Testis (tissue), 2 donors: ENCODE results near the gene AP2M1.
"Not testable (repeated sequence)": the region's sequence is repeated elsewhere in the genome, so short reads cannot be mapped to it uniquely, and the experiment has no call there.

ENCODE experiments used
- POLR2A ChIP-seq: fragments of 450-650 bp; IDR thresholded peaks from one replicate; pipeline ENCODE4 v1.6.1; 2017; ENCODE audit warnings: antibody characterized with exemption, mild to moderate bottlenecking, moderate library complexity
- TF ChIP-seq, protein P1 (sequence below), 3 experiments: fragments of 450-650 bp in 2 of 3; fragments of 200-600 bp in 1 of 3; sonication (generic) in 1 of 3; IDR thresholded peaks; one replicate each; pipeline ENCODE4 v1.5.1; 2016 to 2019; ENCODE audit warnings: antibody characterized with exemption in 3 of 3, mild to moderate bottlenecking in 2 of 3, moderate library complexity in 1 of 3

DNA sequence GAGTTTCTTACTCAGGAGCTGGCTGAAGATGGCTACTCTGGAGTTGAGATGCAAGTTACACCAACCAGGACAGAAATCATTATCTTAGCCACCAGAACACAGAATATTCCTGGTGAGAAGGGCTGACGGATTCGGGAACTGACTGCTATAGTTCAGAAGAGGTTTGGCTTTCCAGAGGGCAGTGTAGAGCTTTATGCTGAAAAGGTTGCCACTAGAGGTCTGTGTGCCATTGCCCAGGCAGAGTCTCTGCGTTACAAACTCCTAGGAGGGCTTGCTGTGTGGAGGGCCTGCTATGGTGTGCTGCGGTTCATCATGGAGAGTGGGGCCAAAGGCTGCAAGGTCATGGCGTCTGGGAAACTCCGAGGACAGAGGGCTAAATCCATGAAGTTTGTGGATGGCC, 24.9 kb upstream of the AP2M1 start:
- TF ChIP-seq POLR2A = not testable (repeated sequence)
- TF ChIP-seq, protein P1, sequence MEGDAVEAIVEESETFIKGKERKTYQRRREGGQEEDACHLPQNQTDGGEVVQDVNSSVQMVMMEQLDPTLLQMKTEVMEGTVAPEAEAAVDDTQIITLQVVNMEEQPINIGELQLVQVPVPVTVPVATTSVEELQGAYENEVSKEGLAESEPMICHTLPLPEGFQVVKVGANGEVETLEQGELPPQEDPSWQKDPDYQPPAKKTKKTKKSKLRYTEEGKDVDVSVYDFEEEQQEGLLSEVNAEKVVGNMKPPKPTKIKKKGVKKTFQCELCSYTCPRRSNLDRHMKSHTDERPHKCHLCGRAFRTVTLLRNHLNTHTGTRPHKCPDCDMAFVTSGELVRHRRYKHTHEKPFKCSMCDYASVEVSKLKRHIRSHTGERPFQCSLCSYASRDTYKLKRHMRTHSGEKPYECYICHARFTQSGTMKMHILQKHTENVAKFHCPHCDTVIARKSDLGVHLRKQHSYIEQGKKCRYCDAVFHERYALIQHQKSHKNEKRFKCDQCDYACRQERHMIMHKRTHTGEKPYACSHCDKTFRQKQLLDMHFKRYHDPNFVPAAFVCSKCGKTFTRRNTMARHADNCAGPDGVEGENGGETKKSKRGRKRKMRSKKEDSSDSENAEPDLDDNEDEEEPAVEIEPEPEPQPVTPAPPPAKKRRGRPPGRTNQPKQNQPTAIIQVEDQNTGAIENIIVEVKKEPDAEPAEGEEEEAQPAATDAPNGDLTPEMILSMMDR (IDR thresholded peaks at IDR 0.05) = not testable (repeated sequence)
